Cardiac fibroblast (primary cell): ENCODE measurements around the gene ZNRF1.

ENCODE experiments used
- DNase-seq, 2 donors: peaks; one replicate each; pipeline versions ENCODE4 v3.0.0 to v3.0.0-alpha.2; 2010; ENCODE audit warnings: low read depth in 2 of 2
- H3K4me3 ChIP-seq, 2 donors: replicated peaks in 1 of 2; 1 replicate in 1 of 2; 2 replicates in 1 of 2; pipeline ENCODE4 v1.5.1; 2011; ENCODE audit warnings: low read depth in 2 of 2, low read length in 2 of 2, mild to moderate bottlenecking in 2 of 2, moderate library complexity in 1 of 2
- CTCF ChIP-seq: IDR thresholded peaks from one replicate; pipeline ENCODE4 v1.5.1; 2011; ENCODE audit warnings: low read depth, mild to moderate bottlenecking, low read length, inconsistent platforms

ZNRF1 gene

GRCh38 chr16:75070012-75070841, 71.4 kb downstream of the ZNRF1 start:
- no peak for TF ChIP-seq CTCF
- H3K4me3 ChIP-seq, result no peak overlapping the region
- no peak for DNase-seq

GRCh38 chr16:75071621-75072020, 72.8 kb downstream of the ZNRF1 start:
- no peak for TF ChIP-seq CTCF
- DNase-seq, result no peak
- no peak overlapping the region for H3K4me3 ChIP-seq

- DNase-seq, result no peak
- TF ChIP-seq CTCF, result no peak
- no peak overlapping the region for H3K4me3 ChIP-seq
These were observed 73.6 kb downstream of the ZNRF1 start for GRCh38 chr16:75072239-75072947.

- DNase-seq, result no peak
- no peak overlapping the region for H3K4me3 ChIP-seq
- no peak for TF ChIP-seq CTCF
These were observed 74.9 kb downstream of the ZNRF1 start for GRCh38 chr16:75073545-75074303.

- no peak for TF ChIP-seq CTCF
- no peak overlapping the region for H3K4me3 ChIP-seq
- DNase-seq, result no peak
These were observed 75.5 kb downstream of the ZNRF1 start for GRCh38 chr16:75074304-75074793.

- no peak overlapping the region for H3K4me3 ChIP-seq
- no peak for TF ChIP-seq CTCF
- DNase-seq, result peak in 1 of 2 donors; percentile 75
These were observed 76.3 kb downstream of the ZNRF1 start for GRCh38 chr16:75074920-75075687.
